HEK293T (cell line): ENCODE measurements around the gene CLIP4.

ENCODE experiments used
- CTCF ChIA-PET: fragments of 350-600 bp; formaldehyde crosslinking; extraction: SDS; loops from one replicate; lab custom pipeline; 2021; ENCODE audit warnings: antibody characterized with exemption, inconsistent platforms; lab: Yijun Ruan, JAX
- POLR2A ChIA-PET: fragments of 350-600 bp; formaldehyde crosslinking; extraction: SDS; loops from one replicate; lab custom pipeline; 2020; ENCODE audit warnings: antibody characterized with exemption, inconsistent platforms; lab: Yijun Ruan, JAX
- DNase-seq: peaks from one replicate; pipeline ENCODE4 v3.0.0; 2012; ENCODE audit warnings: mixed read lengths; ENCODE audit errors: extremely low spot score
- ARNT ChIP-seq: fragments of 450-650 bp; IDR thresholded peaks from 2 replicates; pipeline ENCODE4 v1.6.1; 2017; ENCODE audit warnings: mild to moderate bottlenecking
- BHLHE40 ChIP-seq: fragments of 450-650 bp; IDR thresholded peaks from 2 replicates; pipeline ENCODE4 v1.6.1; 2016; ENCODE audit warnings: mild to moderate bottlenecking, moderate library complexity, borderline replicate concordance
- CTBP1 ChIP-seq: fragments of 450-650 bp; IDR thresholded peaks from 2 replicates; pipeline ENCODE4 v1.6.1; 2016; ENCODE audit warnings: borderline replicate concordance
- ELF4 ChIP-seq: fragments of 450-650 bp; IDR thresholded peaks from 2 replicates; pipeline ENCODE4 v1.6.1; 2017; ENCODE audit warnings: antibody characterized with exemption
- FOXA1 ChIP-seq: fragments of 450-650 bp; IDR thresholded peaks from 2 replicates; pipeline ENCODE4 v1.6.1; 2016; ENCODE audit warnings: mild to moderate bottlenecking
- FOXK2 ChIP-seq: fragments of 450-650 bp; IDR thresholded peaks from 2 replicates; pipeline ENCODE4 v1.6.1; 2016; ENCODE audit warnings: mild to moderate bottlenecking
- FOXM1 ChIP-seq: fragments of 450-650 bp; IDR thresholded peaks from 2 replicates; pipeline ENCODE4 v1.6.1; 2017; ENCODE audit warnings: mild to moderate bottlenecking, borderline replicate concordance
- HDGF ChIP-seq: fragments of 450-650 bp; IDR thresholded peaks from 2 replicates; pipeline ENCODE4 v1.6.1; 2017; ENCODE audit warnings: antibody characterized with exemption, borderline replicate concordance
- L3MBTL2 ChIP-seq: fragments of 450-650 bp; conservative IDR thresholded peaks from 2 replicates; pipeline ENCODE4 v1.6.1; 2016; ENCODE audit warnings: mild to moderate bottlenecking
- LEF1 ChIP-seq: fragments of 450-650 bp; IDR thresholded peaks from 2 replicates; pipeline ENCODE4 v1.6.1; 2017; ENCODE audit warnings: mild to moderate bottlenecking, borderline replicate concordance
- NFRKB ChIP-seq: fragments of 450-650 bp; IDR thresholded peaks from 2 replicates; pipeline ENCODE4 v1.6.1; 2016; ENCODE audit warnings: mild to moderate bottlenecking, moderate library complexity
- SP1 ChIP-seq: fragments of 450-650 bp; IDR thresholded peaks from 2 replicates; pipeline ENCODE4 v1.6.1; 2017
- SUZ12 ChIP-seq: fragments of 450-650 bp; IDR thresholded peaks from 2 replicates; pipeline ENCODE4 v1.6.1; 2016; ENCODE audit warnings: mild to moderate bottlenecking
- TARDBP ChIP-seq: fragments of 450-650 bp; IDR thresholded peaks from 2 replicates; pipeline ENCODE4 v1.6.1; 2016
- ZNF384 ChIP-seq: fragments of 450-650 bp; IDR thresholded peaks from 2 replicates; pipeline ENCODE4 v1.6.1; 2016
- TF ChIP-seq, protein P1 (sequence below): fragments of 450-650 bp; IDR thresholded peaks from 2 replicates; pipeline ENCODE4 v1.6.1; 2016

CLIP4 gene

DNA sequence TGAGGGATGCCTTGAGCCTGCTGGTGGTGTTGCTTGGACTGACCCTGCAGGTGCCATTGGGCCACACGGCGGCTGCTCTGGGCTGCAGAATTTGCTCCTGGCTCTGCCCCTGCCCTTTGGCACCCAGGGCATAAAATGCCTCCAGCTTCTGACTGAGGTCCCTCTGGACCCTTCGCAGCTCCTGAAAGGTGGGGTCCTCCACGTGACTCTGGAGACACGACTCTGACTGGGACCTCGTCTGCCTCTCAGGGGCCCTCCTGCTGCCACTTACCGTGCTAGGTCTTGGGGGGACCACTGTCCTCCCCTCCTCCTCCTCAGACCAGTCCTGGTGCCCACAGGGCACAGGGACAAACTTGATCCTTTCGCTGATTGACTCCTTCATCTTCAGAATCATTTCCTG lies 43.0 kb upstream of the CLIP4 start:
- TF ChIP-seq L3MBTL2 (no peak), FOXA1 (no peak), SP1 (no peak)
- TF ChIP-seq, protein P1, sequence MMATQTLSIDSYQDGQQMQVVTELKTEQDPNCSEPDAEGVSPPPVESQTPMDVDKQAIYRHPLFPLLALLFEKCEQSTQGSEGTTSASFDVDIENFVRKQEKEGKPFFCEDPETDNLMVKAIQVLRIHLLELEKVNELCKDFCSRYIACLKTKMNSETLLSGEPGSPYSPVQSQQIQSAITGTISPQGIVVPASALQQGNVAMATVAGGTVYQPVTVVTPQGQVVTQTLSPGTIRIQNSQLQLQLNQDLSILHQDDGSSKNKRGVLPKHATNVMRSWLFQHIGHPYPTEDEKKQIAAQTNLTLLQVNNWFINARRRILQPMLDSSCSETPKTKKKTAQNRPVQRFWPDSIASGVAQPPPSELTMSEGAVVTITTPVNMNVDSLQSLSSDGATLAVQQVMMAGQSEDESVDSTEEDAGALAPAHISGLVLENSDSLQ = no peak
- no peak for DNase-seq
- ChIA-PET CTCF (no interaction called here), POLR2A (no interaction called here)

DNA sequence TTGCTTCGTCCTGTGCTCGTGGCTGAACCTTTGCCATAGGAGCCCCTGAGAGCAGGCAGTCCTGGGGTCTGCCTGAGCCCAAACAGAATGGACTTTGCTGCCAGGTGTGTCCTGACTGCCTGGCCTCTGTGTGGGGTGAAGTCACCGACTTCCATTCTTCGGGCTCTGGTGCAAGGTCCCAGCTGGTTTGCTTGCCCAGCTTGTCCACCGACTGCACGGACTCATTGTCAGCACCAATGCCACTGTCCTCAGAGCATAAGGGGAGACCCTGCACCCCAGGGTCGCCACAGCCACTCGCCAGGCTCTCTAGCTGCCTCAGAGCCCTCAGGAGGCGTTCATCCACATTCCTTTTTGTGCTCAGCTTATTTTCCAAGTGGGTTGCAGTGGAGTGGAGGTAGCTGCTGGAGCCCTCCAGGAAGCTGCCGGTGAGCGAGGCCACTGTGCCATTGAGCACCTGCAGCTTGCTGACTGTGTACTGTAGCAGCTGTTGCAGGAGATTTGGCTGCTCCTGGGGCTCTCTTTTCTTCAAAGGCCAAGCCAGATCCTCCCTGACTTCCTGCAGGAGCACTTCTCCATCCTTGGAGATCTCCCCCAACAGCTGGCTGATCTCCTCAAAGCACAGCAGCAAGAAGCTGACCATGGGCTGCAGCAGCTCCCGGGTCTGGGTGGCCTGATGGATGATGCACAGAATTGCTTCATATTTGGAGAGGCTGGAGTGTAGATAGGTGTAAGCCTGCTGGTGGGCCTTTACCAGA lies 42.1 kb upstream of the CLIP4 start:
- no peak for TF ChIP-seq FOXA1
- TF ChIP-seq SP1 = no peak
- no peak for TF ChIP-seq BHLHE40
- TF ChIP-seq ELF4 = no peak
- no peak for TF ChIP-seq FOXM1
- TF ChIP-seq FOXK2 = no peak
- TF ChIP-seq ARNT = no peak
- no peak for TF ChIP-seq HDGF
- no peak for TF ChIP-seq LEF1
- no peak for TF ChIP-seq NFRKB
- TF ChIP-seq CTBP1 = no peak
- TF ChIP-seq, protein P1 = no peak
- TF ChIP-seq ZNF384 = no peak
- TF ChIP-seq SUZ12 = no peak
- DNase-seq = no peak
- ChIA-PET CTCF (interaction anchor here (0.5 kb wide), 1 partner anchor 114 kb away, joined by 3 read pairs; no protein-coding TSS in a partner anchor), POLR2A (no interaction called here)

DNA sequence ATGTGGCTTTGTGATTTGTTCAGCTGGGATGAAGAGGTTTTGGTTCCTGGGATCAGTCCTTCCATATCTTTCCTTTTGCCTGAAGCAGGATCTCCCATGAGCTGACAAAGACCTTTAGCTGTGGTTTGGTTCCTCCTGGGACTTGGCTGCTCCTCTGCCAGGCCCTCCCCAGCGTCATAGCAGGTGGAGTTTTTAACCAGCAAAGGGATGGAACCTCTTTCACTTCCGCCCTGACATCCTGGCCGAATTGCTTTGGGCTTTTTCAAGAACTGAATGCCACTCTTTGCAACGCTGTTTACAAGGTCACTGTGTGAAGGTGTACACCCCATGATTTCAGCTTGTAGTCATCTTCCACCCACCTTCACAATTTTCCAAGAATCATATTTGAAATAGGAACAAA lies 41.3 kb upstream of the CLIP4 start:
- no peak for DNase-seq
- POLR2A ChIA-PET = no interaction called here
- CTCF ChIA-PET = no interaction called here
- TF ChIP-seq FOXM1 (no peak), TARDBP (no peak), ZNF384 (no peak), NFRKB (no peak), BHLHE40 (no peak), SUZ12 (no peak), ARNT (no peak), HDGF (no peak)
- TF ChIP-seq, protein P1 = no peak

DNA sequence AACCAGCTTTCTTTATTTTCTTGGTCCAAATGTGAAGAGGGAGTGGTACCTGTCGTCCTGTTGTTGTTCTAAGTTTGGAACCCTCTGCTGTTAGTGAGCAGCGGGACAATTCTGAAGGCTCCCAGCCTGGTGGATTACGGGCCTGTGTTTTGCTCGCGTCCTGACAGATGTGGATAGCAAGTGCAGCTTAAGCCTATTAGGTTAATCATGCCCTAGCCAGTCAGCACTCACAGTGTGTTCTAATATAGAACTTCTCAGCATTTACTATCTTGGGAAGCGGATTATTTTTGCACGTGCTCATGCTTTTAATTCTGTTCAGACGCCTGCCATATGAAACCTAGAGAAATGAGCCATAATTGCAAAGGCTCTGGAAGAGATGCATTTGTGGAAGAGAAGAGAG lies 40.8 kb upstream of the CLIP4 start, which contains the start of gene PCARE:
PCARE (minus strand) TSS at position 113 of the 400 bp plus-strand sequence. CDS start 262 bp downstream, outside the sequence.
- POLR2A ChIA-PET = no interaction called here

DNA sequence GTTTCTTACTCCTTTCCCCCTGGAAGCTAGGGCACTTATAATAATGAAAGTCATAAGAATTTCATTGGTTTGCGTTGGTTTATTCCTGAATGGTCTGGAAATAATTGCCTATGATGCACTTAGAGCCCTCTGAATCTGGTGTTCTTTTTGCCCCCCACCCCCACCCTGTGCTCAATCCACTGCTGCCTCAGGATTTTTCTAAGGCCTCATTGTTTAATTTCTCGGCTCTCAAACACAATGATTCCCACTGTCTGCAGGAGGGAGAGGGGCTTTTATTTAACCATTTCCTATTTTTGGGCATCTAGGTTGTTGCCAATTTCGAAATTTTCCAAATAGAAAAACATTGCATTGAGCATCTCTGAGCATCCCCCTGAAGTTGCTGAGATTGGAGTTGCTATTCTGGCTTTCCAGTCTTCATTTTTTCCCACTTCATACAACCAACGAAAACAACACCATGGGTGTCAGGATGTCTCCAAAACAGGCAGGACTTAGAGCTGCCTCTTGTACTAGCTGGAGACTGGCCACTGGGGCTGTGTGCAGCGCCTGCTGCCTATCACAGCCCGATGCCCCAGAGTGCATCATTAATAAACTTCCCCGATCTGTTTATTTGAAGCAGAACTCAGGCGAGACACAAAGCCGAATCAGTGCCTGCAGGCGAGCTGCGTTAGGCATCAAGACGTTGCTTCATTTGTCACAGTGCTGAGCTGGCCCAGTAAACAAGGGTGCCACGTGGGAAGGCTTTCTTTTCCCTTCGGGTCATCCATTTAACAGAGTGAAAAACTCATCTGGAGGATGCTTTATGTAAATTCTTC lies 39.1 kb upstream of the CLIP4 start:
- CTCF ChIA-PET = interaction anchor here (0.9 kb wide), 1 partner anchor 60 kb away, joined by 3 read pairs; no protein-coding TSS in a partner anchor
- DNase-seq = no peak
- POLR2A ChIA-PET = no interaction called here
- TF ChIP-seq SP1 = no peak
- TF ChIP-seq BHLHE40 = no peak
- no peak for TF ChIP-seq NFRKB
- no peak for TF ChIP-seq LEF1
- TF ChIP-seq ARNT = no peak
- no peak for TF ChIP-seq SUZ12
- TF ChIP-seq CTBP1 = no peak
- no peak for TF ChIP-seq FOXA1
- TF ChIP-seq HDGF = no peak

More for the DNA sequence above, 40.8 kb upstream of the CLIP4 start, which contains the start of gene PCARE:
- CTCF ChIA-PET = no interaction called here
- DNase-seq = no peak
- TF ChIP-seq SP1 = no peak
- no peak for TF ChIP-seq BHLHE40
- TF ChIP-seq SUZ12 = no peak

DNA sequence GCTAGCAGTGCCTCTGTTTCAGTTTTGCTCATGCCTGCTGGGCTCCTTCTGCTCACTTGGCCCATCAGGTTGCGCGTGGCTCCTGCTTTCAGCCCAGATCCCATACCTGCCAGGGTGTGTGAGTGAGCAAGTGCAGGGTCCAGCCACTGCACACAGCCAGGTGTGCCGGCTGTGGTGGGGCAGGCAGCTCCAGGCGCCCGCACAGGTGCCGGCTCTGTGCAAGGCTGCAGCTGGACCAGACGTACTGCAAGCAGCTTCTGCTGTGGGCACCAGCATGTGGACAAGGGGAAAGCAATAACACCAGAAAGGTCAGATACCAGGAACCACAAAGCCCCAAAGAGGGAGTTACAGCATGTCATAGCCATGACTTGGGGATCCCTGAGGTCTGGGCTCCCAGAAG lies 35.3 kb upstream of the CLIP4 start:
- DNase-seq = no peak
- POLR2A ChIA-PET = no interaction called here
- TF ChIP-seq ARNT (no peak), L3MBTL2 (no peak), BHLHE40 (no peak), SP1 (no peak), FOXA1 (no peak), FOXK2 (no peak), CTBP1 (no peak), SUZ12 (no peak)
- TF ChIP-seq, protein P1 = no peak
- CTCF ChIA-PET = no interaction called here
